Body of pancreas (tissue), 4 donors: ENCODE data around the gene NPTN. TPM values are rescaled to one million over a fixed set of nuclear protein-coding genes. Genes with fewer than 3 reads are reported as not detected.
A peak's percentile ranks its signal among the peaks of the same experiment; 100 is the strongest.

ENCODE experiments used
- ATAC-seq: fragments of 150-250 bp; one replicate; pipeline ENCODE4 v1.9.1; 2016
- DNase-seq, 4 donors: peaks; one replicate each; pipeline ENCODE4 v3.0.0-alpha.2; 2019
- H3K27ac ChIP-seq, 4 donors: fragments of 200-600 bp; sonication (generic); 1 replicate in 3 of 4; 2 replicates in 1 of 4; pipeline versions ENCODE4 v1.5.1 to v1.6.1; 2016 to 2019; ENCODE audit warnings: mild to moderate bottlenecking in 1 of 4, mixed read lengths in 1 of 4, moderate library complexity in 1 of 4
- H3K27me3 ChIP-seq, 2 donors: fragments of 200-600 bp; sonication (generic); one replicate each; pipeline ENCODE4 v1.6.0; 2016; ENCODE audit warnings: mild to moderate bottlenecking in 1 of 2
- H3K36me3 ChIP-seq, 2 donors: fragments of 200-600 bp; sonication (generic); replicated peaks in 1 of 2; 2 replicates each; pipeline ENCODE4 v1.5.1; 2016; ENCODE audit warnings: low read depth in 2 of 2; ENCODE audit not compliant: insufficient read depth in 1 of 2
- H3K4me1 ChIP-seq: fragments of 200-600 bp; sonication (generic); one replicate; pipeline ENCODE4 v1.6.0; 2016
- H3K4me3 ChIP-seq, 2 donors: fragments of 200-600 bp; sonication (generic); 1 replicate in 1 of 2; 2 replicates in 1 of 2; pipeline ENCODE4 v1.5.1; 2016 to 2019
- H3K9me3 ChIP-seq, 3 donors: fragments of 200-600 bp; sonication (generic); 1 replicate in 2 of 3; 2 replicates in 1 of 3; pipeline ENCODE4 v1.5.1; 2016
- POLR2A ChIP-seq, 3 donors: fragments of 450-650 bp; IDR thresholded peaks; one replicate each; pipeline ENCODE4 v1.6.1; 2016; ENCODE audit warnings: antibody characterized with exemption in 3 of 3, mild to moderate bottlenecking in 2 of 3
- WGBS, 2 donors: methylation state at CpG; one replicate each; pipeline ENCODE4 v1.1.5; 2017; 5-methylcytosine and 5-hydroxymethylcytosine counted together
- intact Hi-C: fragments of 100-400 bp; cut with DNase I; formaldehyde crosslinking; loops from one replicate; pipeline ENCODE4 v1.15.1; 2023
- total RNA-seq, 2 donors: library from RNA; depleted of rRNA; stranded (reverse); fragments of >200 nt; gene quantifications; one replicate each; pipeline ENCODE4 v1.1.0, GENCODE V29; 2016
- TF ChIP-seq, protein P1 (sequence below), 7 experiments: fragments of 450-650 bp in 4 of 7; fragments of 200-600 bp in 3 of 7; sonication (generic) in 3 of 7; IDR thresholded peaks; one replicate each; pipeline ENCODE4 v1.5.1; 2016 to 2019; ENCODE audit warnings: antibody characterized with exemption in 7 of 7

Gene NPTN
- total RNA-seq, 2 donors from 2014 or later: 34.2 to 39.9 TPM

DNA sequence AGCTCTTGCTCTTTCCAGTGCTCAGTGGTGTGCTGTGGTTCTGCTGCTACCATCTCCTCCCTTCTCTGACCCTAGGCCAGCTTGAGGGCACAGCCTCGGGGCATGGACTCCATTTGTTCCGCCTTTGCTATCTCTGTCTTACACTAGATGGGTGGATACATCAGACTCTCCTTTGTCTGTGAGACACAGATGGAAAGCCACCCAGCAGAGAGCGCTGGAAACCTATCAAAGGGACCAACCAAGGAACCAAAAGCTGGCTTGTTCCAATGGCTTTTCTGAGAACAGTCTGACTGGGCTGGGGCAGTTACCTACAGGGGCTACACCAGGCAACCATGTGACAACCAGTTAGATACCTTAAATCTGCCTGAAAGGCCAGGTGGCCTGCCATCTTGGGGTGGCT is 63.8 kb downstream of the NPTN start:
- peaks cover 10% of the 10 kb centered on the region in 2 donors for H3K36me3 ChIP-seq
- intact Hi-C loops: no loop called here

DNA sequence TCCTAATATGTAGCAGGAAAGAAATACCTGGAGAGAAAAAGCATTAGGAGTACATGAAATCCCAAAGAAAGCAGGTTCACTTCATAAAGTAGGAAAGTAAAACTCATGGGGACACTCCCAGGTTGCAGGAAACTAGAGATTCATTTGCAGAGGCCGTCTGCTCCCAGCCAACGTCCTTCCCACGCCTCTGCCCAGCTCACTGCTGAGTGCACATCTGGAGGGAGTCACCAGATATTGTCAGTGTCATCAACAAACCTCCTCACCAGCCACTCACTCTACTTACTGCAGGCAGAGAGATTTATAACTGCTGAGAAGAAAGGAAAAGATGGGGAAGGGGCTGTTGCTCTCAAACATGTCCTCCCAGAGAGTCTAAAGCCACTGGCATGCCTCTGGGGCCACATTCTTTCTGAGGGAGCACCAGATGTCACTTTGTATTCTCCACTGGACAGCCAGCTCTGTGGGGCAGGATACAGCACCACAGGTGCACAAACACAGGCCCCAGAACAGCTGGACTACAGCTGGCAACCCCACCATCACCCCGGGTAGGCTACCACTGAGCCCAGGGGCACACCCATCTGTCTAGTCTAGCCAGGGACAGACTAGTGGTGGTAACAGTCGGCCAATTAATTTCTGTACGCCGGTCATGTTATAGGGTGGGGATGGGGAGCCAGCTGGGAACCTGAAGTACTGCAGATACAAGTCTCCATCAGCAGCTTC is 64.5 kb downstream of the NPTN start:
- intact Hi-C loops: no loop called here
- Histone ChIP-seq H3K27ac (no peak overlapping the region), H3K4me1 (peaks cover 27% of the 10 kb centered on the region), H3K27me3 (no peaks in the 10 kb centered on the region), H3K4me3 (no peak overlapping the region), H3K9me3 (no peaks in the 10 kb centered on the region), H3K36me3 (peaks cover 10% of the 10 kb centered on the region in 2 donors)
- no peak for TF ChIP-seq POLR2A (IDR thresholded peaks at IDR 0.05)
- TF ChIP-seq, protein P1, sequence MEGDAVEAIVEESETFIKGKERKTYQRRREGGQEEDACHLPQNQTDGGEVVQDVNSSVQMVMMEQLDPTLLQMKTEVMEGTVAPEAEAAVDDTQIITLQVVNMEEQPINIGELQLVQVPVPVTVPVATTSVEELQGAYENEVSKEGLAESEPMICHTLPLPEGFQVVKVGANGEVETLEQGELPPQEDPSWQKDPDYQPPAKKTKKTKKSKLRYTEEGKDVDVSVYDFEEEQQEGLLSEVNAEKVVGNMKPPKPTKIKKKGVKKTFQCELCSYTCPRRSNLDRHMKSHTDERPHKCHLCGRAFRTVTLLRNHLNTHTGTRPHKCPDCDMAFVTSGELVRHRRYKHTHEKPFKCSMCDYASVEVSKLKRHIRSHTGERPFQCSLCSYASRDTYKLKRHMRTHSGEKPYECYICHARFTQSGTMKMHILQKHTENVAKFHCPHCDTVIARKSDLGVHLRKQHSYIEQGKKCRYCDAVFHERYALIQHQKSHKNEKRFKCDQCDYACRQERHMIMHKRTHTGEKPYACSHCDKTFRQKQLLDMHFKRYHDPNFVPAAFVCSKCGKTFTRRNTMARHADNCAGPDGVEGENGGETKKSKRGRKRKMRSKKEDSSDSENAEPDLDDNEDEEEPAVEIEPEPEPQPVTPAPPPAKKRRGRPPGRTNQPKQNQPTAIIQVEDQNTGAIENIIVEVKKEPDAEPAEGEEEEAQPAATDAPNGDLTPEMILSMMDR (IDR thresholded peaks at IDR 0.05): no peak
- 74 to 83% methylated on average over 6 to 7 of the region's 7 CpGs for WGBS, 2 donors
- ATAC-seq (no peak), DNase-seq (no peak)

More for the DNA sequence above, 63.8 kb downstream of the NPTN start:
- 94% methylated on average over 3 of the region's 3 CpGs for WGBS, 2 donors
- Histone ChIP-seq H3K4me3 (no peak overlapping the region), H3K27ac (no peak overlapping the region), H3K4me1 (peaks cover 27% of the 10 kb centered on the region), H3K9me3 (no peaks in the 10 kb centered on the region), H3K27me3 (no peaks in the 10 kb centered on the region)
- DNase-seq: no peak
- TF ChIP-seq, protein P1 (IDR thresholded peaks at IDR 0.05): no peak
- no peak for TF ChIP-seq POLR2A (IDR thresholded peaks at IDR 0.05)
- no peak for ATAC-seq

DNA sequence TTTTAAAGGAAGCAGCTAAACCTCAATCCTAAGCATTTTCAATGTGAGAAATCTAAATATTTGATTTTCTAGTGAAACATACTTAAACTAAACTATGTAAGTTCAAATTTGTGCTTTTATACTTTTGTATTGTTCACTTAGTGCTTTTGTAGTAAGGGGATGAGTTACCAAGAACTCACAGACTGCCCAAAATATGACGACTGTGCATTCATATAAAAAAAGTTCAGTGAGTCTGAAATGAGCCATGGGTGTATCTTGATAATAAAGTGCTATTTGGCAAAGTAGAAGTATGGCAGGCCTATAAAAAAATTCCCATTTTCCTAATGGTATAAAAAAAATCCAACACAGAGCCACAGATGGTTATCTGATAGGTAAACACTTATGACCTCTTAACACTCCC is 66.2 kb downstream of the NPTN start:
- 70 to 83% methylated on average over 1 of the region's 1 CpG for WGBS, 2 donors
- no peak for DNase-seq
- H3K4me1 ChIP-seq: peaks cover 17% of the 10 kb centered on the region
- ATAC-seq: no peak
- no peak overlapping the region for H3K27ac ChIP-seq
- no peak overlapping the region for H3K4me3 ChIP-seq
- intact Hi-C loops: no loop called here
- H3K36me3 ChIP-seq: peaks cover 10 to 17% of the 10 kb centered on the region in 2 donors
- H3K27me3 ChIP-seq: no peaks in the 10 kb centered on the region
- TF ChIP-seq, protein P1 (IDR thresholded peaks at IDR 0.05): no peak
- TF ChIP-seq POLR2A (IDR thresholded peaks at IDR 0.05): no peak
- no peaks in the 10 kb centered on the region for H3K9me3 ChIP-seq

DNA sequence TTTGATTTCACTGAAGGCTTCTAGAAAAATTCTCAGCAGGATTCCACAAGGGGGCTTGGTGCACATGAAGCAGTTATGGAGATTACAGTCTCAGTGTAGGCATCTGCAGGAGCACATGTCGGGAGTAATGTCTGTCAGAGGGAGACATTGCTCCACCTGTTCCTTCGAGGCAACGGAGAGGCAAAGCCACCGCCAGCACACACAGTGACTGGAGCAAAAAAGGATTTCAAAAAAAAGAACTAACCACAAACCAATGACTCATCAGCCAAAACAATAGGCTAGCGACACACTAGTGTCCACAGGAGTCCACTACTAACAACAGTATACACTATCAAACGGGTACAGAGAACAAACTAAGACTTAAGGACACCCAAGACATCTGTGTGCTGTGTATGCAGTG is 68.9 kb downstream of the NPTN start:
- Histone ChIP-seq H3K27ac (no peak overlapping the region), H3K4me3 (no peak overlapping the region), H3K36me3 (peaks cover 5 to 10% of the 10 kb centered on the region in 2 donors), H3K9me3 (no peaks in the 10 kb centered on the region), H3K4me1 (no peaks in the 10 kb centered on the region), H3K27me3 (no peaks in the 10 kb centered on the region)
- intact Hi-C loops: no loop called here
- peak in 1 of 4 donors; percentile 14 for DNase-seq
- no peak for ATAC-seq
- 56 to 70% methylated on average over 6 of the region's 6 CpGs for WGBS, 2 donors
- TF ChIP-seq POLR2A (IDR thresholded peaks at IDR 0.05): no peak
- TF ChIP-seq, protein P1 (IDR thresholded peaks at IDR 0.05): no peak
